GM12872 (cell line): ENCODE data around the gene PEX6.

Source experiments
- CTCF ChIP-seq: IDR thresholded peaks from 3 replicates; pipeline ENCODE4 v1.5.1; 2011; ENCODE audit warnings: low read depth, mild to moderate bottlenecking, low read length, moderate library complexity; ENCODE audit not compliant: insufficient read depth

Gene PEX6

DNA sequence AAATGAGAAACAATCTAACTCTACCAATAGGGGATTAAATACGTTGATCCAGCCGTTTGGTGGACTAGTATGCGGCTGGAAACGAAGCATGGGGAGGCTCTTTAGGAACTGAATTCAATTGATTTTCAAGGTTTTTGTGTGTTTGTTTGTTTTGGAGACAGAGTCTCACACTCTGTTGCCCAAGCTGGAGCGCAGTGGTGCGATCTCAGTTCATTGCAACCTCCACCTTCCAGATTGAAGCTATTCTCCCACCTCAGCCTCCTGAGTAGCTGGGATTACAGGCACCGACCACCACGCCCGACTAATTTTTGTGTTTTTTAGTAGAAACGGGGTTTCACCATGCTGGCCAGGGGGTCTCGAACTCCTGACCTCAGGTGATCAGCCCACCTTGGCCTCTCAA is 42.6 kb downstream of the PEX6 start:
- TF ChIP-seq CTCF = no peak

- TF ChIP-seq CTCF = no peak
Observed at GRCh38 chr6:42935322-42935721, 43.7 kb downstream of the PEX6 start.

GRCh38 chr6:42933205-42933604 is 45.8 kb downstream of the PEX6 start:
- no peak for TF ChIP-seq CTCF

DNA sequence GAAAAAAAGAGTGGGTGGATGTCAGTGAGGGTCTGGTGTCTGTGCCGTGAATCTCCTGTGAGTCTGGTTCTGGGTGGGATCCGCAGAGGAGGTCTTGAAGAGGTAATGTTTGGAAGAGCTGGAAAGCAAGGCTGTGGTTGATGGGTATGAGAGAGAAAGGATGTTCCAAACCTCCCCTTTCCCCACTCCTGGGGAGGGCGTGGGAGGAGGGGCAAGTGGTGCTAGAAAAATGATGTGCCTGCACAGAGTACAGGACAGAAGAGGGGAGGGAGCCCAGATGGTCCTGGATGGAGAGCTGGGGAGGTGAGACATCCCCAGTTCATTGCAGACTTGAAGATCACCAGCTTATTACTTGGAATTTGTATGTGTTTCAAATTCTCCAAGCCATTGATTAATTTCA is 46.6 kb downstream of the PEX6 start:
- TF ChIP-seq CTCF = no peak

GRCh38 chr6:42929821-42930360 is 49.1 kb downstream of the PEX6 start:
- no peak for TF ChIP-seq CTCF

DNA sequence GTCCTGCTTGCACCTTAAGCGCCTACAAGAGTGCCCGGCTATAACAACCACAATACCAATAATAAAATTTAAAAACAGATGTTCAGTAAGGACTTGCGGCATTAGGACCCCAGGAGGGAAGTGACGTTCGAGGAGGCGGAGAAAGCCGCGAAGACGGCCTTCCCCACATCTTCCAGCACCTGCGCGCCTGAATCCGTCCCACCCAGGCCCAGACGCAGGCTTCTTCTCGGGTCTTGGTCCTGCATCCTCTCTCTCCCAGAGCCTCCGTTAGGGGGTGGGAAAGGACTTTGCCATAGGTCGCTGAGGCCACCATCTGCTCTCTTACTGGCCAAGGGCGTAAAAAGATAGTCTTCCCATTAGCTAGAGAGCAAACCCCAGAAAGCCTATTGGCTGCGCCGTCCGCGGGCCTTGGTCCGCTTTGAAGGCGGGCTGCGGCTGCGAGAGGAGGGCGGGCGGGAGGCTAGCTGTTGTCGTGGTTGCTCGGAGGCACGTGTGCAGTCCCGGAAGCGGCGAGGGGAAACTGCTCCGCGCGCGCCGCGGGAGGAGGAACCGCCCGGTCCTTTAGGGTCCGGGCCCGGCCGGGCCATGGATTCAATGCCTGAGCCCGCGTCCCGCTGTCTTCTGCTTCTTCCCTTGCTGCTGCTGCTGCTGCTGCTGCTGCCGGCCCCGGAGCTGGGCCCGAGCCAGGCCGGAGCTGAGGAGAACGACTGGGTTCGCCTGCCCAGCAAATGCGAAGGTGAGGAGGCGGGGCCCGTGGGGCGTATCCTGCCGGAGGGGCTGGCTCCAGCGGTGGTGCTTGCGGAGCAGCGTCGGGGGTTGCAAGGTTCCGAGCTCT is 49.8 kb downstream of the PEX6 start, which contains the start of gene CNPY3:
Gene CNPY3 (plus strand): TSS at position 495 of the 835 bp plus-strand sequence. CDS start 91 bp downstream, at position 586.
- TF ChIP-seq CTCF = no peak

- TF ChIP-seq CTCF = no peak
Observed at GRCh38 chr6:42925248-42925857, 53.6 kb downstream of the PEX6 start.
